Measurements from ENCODE around the gene SH2D1A.
"Not testable (repeated sequence)": the region's sequence is repeated elsewhere in the genome, so short reads cannot be mapped to it uniquely, and the experiment has no call there.

SH2D1A gene

DNA sequence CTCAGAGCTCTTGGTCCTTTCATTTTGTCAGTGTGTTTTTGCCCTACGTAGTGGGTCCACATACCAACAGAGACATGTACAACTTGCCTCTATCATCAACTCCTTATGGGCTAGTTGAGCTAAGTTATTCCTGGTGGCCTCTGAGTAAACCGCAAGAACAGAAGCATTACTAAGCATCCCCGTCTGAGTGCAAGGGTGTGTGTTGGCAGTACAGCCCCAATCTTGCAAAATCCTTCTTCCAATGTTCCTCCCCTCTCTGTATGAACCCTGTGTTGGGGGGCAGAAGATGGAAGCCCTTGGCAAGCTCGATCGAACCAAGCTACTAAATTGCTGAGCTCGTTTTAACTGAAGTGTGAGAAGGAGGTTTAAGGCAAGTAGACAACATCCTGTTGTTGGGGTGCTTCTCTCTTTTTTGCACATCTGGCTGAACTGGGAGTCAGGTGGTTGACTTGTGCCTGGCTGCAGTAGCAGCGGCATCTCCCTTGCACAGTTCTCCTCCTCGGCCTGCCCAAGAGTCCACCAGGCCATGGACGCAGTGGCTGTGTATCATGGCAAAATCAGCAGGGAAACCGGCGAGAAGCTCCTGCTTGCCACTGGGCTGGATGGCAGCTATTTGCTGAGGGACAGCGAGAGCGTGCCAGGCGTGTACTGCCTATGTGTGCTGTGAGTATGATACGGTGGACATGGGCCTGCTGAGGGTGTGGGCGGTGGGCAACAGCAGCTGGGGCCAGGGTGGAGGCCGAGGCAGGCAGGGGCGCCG is at the start of gene SH2D1A:
Gene SH2D1A (plus strand): TSS at position 447 of the 760 bp plus-strand sequence. CDS start 80 bp downstream, at position 527.
- DNase-seq (ENCODE audit: low read depth in 2 of 3, low spot score in 1 of 3) = no peak

DNA sequence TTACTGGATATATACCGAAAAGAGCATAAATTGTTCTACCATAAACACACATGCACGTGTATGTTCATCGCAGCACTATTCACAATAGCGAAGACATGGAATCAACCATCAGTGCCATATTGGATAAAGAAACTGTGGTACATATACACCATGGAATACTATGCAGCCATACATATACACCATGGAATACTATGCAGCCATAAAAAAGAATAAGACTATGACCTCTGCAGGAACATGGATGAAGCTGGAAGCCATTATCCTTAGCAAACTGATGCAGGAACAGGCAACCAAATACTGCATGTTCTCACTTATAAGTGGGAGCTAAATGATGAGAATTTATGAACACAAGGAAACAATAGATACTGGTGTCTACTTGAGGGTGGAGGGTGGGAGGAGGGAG is 47.0 kb upstream of the SH2D1A start:
- DNase-seq (ENCODE audit: low read depth in 2 of 3, low spot score in 1 of 3) = not testable (repeated sequence)

DNA sequence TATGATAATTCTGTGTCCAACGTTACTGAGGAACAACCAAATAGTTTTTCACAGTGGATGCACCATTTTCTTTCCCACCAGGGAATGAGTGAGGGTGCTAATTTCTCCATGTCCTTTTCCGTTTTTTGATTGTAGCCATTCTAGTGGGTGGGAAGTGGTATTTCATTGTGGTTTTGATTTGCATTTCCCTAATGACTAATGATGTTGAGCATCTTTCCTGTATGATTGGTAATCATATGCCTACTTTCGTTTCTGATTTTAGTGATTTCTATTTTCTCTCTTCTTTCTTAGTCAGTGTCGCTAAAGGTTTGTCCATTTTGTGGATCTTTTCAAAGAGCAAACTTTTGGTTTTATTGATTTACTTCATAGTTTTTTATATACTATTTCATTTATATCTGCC is 46.0 kb upstream of the SH2D1A start:
- DNase-seq (ENCODE audit: low read depth in 2 of 3, low spot score in 1 of 3) = no peak

DNA sequence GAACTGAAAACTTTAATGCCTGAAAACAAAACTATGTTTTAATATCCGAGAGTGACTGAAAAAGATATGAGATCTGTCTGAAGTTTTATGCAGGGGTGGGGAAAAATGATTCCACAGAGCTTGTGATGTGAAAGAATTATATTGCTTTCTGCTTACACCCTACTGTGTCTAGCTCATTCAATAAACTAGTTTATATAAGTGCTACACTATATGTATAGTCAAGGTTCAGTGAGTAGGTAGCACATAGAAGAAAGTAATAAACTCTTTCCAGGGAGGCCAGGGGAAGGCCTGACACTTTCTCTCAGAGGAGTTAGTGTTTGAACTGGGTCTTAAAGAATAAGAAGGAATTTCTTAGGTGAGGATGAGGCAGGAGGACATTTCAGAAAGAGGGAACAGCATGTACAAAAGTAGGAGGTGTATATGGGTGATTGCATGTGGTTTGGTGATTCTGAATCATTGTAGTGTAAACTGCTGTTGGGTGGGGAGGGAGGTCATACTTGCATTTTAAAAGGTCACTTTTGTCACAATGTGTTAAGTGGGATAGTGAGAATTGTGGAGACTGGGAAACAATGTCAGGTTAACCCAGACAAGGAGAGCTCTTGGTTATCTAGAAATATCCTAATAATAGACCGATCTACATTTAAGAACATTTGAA is 39.0 kb upstream of the SH2D1A start:
- DNase-seq (ENCODE audit: low read depth in 2 of 3, low spot score in 1 of 3) = no peak

DNA sequence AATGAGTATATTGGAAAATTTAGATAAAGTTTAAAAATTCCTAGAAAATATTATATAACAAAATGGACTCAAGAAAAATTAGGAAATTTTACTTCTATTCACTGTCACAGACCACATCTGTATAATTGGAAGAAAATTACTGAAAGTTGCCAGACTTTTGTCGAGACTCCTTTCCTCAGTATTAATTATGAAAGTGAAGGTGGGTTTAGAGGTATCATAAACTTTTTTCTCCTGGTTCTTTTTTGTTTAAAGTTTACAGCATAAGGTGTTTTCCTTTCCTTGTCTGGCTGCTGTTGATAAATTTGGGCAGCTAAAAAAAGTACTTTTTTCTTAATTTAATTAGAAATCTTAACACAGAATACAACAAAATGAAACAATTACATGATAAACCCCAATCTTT is 20.6 kb upstream of the SH2D1A start:
- DNase-seq (ENCODE audit: low read depth in 2 of 3, low spot score in 1 of 3) = no peak

DNA sequence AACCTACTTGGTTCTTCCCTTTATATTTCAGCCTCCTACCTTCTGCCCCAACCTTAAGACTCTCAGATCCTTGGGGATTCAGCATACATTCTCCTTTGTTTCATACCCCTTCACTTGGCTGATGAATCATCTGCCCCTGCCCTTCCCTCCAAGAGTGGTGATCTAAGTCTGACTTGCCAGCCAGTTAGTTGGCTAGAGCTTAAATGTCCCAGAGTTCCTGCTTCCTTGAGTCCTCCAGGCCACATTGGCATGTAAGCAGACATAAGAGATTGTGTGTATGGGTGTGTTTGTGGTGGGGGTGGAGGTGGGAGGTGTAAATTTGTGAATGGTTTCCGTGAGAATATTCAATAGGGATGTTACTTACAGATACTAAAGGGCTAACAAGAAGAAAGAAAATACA is 17.6 kb upstream of the SH2D1A start:
- no peak for DNase-seq (ENCODE audit: low read depth in 2 of 3, low spot score in 1 of 3)

DNA sequence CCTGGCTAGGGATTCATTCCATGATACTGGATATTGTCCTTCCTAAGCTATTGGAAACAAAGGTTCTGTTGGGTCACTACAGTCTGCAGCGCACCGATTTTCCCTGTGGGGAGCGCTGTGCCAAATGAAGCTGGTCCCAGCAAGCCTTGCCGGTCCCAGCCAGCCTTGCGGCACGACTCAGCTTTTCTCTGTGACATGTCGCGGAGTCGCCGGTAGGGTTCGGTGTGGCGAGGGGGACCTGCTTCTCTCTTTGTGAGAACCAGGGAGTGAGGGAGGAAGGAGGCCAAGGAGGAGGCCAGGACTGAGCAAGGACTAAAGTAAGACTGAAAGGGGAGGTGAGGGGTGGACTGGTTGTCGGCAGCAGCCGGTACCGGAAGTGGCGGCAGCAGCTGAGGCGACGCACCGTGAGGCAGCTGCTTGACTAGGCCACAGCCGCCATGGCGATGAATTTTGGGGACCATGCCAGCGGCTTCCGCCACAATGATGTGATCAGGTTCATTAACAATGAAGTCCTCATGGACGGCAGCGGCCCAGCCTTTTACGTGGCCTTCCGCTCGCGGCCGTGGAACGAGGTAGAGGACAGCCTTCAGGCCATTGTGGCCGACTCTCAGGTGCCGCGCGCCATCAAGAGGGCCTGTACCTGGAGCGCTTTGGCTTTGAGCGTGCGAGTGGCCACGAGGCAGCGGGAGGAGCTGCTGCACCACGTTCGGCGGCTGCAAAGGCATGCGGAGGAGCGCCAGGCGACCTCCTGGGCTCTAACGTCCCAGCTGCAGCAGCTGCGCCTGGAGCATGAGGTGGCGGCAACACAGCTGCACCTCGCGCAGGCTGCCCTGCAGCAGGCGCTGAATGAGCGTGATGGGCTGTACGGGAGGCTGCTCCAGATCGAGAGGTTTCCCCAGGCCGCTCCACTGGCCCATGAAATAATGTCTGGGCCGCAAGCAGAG is 13.6 kb upstream of the SH2D1A start, which contains the start of gene TEX13D:
Gene TEX13D (plus strand): TSS at position 180 of the 944 bp plus-strand sequence. CDS start 258 bp downstream, at position 438.
- no peak for DNase-seq (ENCODE audit: low read depth in 2 of 3, low spot score in 1 of 3)

DNA sequence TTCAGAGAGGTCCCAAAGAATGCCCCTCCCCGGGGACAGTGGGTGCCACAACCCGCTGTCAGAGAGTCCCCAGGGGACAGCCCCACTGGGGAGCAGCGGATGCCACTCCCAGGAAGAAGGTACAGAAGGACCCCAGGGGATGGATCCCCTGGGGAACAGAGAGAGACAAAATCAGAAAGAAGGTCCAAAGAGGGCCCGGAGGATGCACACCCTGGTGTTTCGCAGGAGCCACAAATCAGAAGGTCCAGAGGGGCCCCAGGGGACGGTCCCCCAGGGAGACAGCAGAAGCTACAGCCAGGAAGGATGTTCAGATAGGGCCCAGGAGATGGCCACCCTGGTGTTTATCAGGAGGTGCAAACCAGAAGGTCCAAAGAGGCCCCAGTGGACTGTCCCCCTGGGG is 12.5 kb upstream of the SH2D1A start:
- DNase-seq (ENCODE audit: low read depth in 2 of 3, low spot score in 1 of 3) = no peak

DNA sequence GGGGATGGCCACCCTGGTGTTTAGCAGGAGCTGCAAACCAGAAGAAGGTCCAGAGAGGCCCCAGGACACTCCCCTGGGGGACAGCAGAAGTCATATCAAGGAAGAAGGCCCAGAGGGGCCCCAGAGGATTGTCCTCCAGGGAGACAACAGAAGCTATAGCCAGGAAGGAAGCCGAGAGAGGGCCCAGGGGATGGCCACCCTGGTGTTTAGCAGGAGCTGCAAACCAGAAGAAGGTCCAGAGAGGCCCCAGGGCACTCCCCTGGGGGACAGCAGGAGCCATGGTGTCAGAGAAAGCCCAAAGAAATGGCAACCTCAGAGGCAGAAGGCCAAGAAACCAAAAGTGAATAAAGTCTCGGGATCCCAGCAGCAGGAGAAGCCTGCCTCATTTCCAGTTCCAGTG is 11.8 kb upstream of the SH2D1A start:
- DNase-seq (ENCODE audit: low read depth in 2 of 3, low spot score in 1 of 3) = not testable (repeated sequence)

DNA sequence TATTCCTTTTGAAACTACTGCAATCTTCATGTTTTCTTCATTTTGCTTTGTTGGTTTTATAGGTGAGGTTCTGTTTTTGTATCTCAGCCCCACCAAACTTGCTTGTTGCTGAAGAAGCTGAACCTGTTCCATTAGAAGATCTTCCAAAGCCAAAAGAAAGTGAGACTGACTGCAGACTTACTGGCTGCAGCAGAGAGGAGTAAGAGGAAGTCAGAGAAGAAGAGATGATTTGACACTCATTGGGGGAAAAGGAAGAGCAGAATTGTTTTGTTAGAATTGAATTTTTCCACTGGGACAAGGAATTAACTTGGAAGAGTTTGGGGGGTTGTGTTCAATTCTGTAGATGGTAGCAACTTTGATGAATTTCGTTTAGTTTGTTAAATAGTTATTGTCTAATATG is 10.8 kb upstream of the SH2D1A start:
- no peak for DNase-seq (ENCODE audit: low read depth in 2 of 3, low spot score in 1 of 3)

DNA sequence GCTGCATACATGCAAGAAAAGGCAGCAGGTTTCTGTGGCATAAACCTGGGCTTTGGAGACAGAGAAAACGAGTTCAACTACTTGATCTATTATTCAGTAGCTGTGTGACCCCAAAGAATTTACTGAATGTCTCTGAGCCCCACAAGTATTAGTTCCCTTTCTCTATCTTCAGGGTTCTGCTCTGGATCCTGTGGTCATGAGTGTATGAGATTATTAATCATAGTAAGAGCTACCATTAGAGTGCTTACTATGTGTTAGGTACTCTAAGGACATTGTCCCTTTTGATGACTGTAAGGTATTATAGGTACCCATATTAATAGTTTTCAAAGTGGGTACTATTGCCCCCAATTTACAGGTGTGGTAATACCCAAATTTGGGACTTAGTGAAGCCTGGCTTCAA is 8.4 kb upstream of the SH2D1A start:
- no peak for DNase-seq (ENCODE audit: low read depth in 2 of 3, low spot score in 1 of 3)

DNA sequence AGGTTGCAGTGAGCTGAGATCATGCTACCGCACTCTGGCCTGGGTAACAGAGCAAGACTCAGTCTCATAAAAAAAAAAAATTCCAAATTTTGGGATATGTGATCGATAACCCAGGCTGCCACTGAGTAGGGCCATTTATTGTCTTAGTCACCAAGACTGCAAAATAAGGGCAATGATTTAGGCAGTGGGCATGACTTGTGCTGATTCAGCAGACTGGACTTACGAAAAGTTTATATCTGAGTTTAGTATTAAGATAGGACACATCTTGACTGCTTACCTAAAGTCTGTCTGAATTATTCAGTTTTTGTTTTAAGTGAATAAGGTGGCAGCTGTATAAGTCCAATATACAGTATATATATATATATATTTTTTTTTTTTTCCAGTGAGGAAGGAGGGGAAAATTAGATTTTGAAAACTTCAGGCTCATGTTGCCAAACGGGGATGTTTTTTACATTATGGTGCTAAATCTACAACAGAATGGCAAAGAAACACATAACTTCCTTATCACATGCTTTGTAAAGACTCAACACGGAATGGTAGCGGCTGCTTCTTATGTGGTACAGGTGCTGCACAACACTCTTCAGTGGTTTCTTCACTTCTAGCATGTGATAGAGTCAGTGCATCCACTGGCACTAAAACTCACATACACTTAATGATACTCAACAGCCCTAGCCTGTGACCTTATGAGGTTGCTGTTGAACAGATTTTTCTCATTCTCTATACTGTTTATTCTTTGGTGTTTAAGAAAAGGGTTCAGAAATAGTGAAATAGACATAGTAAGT is 7.4 kb upstream of the SH2D1A start:
- no peak for DNase-seq (ENCODE audit: low read depth in 2 of 3, low spot score in 1 of 3)

DNA sequence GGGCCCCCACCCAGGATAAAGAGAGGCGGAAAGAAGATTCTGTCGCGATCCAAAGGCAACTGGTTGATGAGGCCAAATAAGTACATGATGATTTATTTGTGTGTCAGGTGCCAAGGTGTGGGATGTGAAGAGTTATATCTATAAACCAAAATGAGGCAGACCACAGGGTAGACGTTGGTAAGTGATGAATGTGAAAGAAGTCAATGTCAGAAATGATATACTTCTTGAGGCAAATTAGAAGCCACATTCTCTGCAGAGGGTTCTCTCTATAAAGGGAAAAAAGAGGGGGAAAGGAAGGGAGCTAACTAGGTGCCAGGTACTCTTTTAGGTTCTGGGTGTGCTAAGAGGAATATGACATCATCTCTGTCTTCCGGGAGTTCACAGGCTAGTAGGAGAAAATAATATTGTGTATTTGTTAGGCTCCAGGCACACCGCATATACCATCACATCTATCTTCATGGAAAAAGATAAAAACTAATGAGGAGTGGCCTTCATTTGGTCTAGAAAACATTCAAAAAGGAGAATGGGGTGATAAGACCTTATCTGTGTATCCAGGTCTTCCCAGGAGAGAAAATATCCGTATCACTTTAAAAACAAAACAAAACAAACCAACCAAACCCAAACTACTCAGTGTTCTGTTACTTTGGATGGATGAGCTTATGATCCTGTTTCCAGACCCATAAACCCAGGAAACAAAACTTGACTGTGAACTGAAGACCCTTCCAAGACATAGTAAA is 4.8 kb upstream of the SH2D1A start:
- DNase-seq (ENCODE audit: low read depth in 2 of 3, low spot score in 1 of 3) = no peak

DNA sequence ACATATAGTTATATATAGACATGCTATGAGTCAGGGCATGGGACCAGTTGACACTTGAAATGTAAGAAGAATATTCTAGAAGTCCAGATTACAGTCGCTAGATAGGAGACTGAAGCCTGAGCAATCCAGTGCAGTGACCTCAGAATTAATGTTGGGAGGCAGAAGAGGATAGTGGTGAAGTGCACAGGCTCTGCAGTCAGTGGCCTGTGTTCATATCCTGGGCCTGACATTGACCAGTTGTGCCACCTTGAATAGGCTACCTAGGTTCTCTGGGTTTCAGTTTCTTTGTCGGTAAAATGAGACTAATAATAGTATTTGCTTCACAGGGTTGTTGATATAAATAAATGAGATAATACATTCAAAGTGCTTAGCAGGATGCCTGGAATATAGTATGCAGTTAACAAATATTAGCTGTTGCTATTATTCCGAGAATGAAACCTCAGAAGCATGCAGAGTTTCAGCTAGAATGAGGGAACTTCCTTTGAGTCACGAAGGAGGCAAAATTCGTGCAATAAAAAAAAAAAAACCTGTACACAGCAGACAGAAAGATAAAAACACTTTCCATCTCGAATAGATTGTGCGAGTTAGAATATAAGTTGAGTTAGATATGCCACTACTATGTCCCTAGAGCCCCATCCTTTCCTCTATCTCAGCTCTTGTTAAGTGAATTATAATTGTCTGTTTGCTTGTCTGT is 4.0 kb upstream of the SH2D1A start:
- DNase-seq (ENCODE audit: low read depth in 2 of 3, low spot score in 1 of 3) = no peak

DNA sequence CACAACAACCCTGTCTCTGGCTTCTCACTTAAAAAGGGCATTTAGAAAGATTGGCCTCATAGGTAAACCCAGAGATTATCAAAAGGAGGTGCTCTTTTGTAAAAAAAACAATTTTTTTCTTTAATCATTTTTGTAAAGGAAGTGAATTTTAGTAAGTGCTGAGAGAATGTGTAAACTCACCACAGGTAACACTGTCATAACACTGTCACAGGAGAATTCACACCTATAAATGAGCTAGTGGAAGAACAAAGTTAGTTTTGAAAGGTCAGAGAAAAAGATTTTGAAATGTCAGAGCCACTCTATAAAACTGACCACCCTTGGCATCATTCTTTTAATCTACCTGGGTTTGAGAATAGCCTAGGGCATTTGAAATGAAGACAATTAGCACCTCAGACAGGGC is 3.3 kb upstream of the SH2D1A start:
- no peak for DNase-seq (ENCODE audit: low read depth in 2 of 3, low spot score in 1 of 3)

DNA sequence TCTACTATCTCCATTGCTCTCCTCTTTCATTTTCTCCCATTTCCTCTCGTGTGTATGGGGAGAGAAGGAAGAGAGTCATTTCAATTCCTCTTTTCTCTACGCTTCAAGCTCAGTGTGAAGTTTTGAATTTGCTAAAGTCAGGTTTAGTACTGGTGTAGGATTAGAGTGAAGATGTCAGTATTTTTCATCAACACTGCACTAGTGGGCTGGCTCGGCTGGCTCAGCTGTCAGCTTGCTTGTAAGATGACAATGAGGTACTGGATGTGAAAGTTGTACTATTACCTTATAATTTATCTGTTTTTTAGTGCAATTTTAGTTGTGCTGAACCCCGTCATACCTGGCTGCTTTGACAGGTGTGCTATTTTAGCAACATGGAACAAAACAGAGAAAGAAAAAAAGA is 2.1 kb upstream of the SH2D1A start:
- DNase-seq (ENCODE audit: low read depth in 2 of 3, low spot score in 1 of 3) = no peak

DNA sequence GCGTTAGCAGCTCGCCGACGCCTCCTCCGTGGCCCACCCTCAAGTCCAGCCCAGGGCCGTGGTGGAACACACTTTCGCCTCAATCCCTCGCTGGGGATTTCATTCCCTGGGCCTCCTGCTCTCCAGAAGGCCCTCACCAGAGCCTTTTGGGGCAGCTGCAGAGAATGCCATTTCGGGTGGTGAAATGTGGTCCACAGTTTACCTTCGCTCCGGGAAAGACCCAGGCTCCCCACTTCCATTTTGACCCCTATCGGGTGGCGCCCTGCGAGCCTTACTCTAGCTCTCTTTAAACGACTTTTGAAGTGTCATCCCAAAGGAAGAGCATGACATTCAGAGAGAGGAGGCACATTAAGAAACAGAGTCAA is 496 bp downstream of the SH2D1A start:
- DNase-seq (ENCODE audit: low read depth in 2 of 3, low spot score in 1 of 3) = no peak

DNA sequence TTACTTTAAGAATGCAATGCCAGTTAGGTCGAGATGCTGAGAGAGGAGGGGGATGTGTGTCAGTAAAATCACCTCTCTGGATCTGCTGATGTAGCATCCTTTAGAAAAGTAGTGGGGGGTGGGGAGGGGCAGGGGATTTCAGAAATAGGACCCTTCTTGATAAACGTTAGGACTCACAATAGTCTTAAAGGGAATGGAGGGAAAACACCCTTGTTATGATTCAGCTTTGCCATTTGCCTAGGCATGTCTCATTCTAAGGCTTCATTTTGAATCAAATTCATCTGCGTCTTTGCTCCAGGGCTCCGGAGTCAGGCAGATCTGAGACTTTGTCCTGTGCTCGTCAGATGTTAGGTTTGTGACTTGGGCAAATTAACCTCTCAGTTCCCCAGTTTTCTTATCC is 879 bp downstream of the SH2D1A start:
- peak in 1 of 3 donors; percentile 32 for DNase-seq (ENCODE audit: low read depth in 2 of 3, low spot score in 1 of 3)

DNA sequence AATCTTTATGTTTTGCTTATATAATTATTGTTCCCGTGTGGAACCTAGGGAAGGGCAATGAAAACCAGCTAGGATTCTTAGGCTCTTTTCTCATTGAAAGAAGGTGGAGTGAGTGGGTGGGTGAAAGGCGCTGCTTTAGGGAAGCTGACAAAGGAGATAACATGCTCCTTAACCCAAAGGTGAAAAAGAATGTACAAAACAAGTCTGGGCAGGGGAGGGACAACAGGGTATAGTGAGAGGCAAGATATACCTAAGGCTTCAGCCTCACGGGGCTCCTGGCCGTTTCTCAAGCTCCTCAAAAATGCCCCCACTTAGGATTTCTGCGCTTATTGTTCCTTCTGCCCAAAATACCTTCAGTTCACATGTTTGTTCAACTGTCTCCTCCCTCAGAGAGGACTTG is 1.8 kb downstream of the SH2D1A start:
- no peak for DNase-seq (ENCODE audit: low read depth in 2 of 3, low spot score in 1 of 3)

Data from stimulated activated CD4-positive, alpha-beta T cell treated with anti-CD3 and anti-CD28 coated beads, Interleukin-12 subunit alpha, Interleukin-12 subunit beta, amount 100 ng/mL, for 48 hours (primary cell).